ENCODE results near the gene TMEM95. TPM values are rescaled to one million over a fixed set of nuclear protein-coding genes. Genes with fewer than 3 reads are reported as not detected.

The TMEM95 gene
- total and polyA plus RNA-seq, 10 of the 15 experiments (the other 5 are each of a cell fraction or from before 2014, with no cell fraction given), result 0.05 to 0.28 TPM; not detected in 8

DNA sequence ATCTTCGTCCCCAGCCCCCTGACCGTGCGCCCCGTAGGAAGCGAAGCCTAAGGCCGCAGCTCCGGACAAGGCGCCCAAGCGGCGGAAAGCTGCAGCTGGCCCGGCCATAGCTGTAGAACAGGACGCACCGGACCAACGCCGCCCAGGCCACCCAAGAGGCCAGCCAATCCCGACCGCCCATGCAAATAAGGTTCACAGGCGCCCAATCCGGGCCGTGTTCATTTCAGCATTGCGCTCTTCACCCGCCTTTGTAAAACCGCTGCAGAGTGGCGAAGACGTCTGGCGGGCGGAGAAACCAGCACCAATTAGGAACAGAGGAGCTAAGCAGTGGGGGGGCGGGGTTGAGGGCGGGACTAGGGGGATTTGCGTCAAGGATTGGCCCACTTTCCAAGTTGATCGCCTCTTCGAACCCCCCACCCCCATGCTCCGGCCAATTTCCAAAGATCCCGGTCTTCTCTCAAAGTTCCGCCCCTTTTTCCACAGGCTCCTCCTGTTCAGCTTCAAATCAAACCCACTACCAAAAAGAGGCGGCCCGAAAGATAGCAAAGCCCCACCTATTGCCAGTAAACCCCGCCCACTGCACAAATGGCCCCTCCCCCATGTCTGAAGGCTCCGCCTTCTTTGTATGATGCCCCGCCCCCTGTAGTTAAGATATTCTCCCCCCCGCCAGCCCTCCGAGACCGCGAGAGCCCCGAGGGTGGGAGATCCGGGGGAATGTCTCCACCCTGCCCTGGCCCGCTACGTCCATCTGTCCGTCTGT lies 49.2 kb downstream of the TMEM95 start, which contains the start of gene TMEM256 (continued):
- TF ChIP-seq, protein P1, sequence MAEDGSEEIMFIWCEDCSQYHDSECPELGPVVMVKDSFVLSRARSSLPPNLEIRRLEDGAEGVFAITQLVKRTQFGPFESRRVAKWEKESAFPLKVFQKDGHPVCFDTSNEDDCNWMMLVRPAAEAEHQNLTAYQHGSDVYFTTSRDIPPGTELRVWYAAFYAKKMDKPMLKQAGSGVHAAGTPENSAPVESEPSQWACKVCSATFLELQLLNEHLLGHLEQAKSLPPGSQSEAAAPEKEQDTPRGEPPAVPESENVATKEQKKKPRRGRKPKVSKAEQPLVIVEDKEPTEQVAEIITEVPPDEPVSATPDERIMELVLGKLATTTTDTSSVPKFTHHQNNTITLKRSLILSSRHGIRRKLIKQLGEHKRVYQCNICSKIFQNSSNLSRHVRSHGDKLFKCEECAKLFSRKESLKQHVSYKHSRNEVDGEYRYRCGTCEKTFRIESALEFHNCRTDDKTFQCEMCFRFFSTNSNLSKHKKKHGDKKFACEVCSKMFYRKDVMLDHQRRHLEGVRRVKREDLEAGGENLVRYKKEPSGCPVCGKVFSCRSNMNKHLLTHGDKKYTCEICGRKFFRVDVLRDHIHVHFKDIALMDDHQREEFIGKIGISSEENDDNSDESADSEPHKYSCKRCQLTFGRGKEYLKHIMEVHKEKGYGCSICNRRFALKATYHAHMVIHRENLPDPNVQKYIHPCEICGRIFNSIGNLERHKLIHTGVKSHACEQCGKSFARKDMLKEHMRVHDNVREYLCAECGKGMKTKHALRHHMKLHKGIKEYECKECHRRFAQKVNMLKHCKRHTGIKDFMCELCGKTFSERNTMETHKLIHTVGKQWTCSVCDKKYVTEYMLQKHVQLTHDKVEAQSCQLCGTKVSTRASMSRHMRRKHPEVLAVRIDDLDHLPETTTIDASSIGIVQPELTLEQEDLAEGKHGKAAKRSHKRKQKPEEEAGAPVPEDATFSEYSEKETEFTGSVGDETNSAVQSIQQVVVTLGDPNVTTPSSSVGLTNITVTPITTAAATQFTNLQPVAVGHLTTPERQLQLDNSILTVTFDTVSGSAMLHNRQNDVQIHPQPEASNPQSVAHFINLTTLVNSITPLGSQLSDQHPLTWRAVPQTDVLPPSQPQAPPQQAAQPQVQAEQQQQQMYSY (CRISPR knock-in tag; IDR thresholded peaks at IDR 0.05), result no peak
- TF ChIP-seq CREB1 (IDR thresholded peaks at IDR 0.05; ENCODE audit: low read depth), result peak; percentile 80
- peak; percentile 89 for TF ChIP-seq RELB (IDR thresholded peaks at IDR 0.05; ENCODE audit: low read depth)
- 0 out of 4 replicates have a peak, but pooled peaks of 1 of the 2 experiments have one; percentile 8 for TF ChIP-seq BHLHE40 (IDR thresholded peaks at IDR 0.05; ENCODE audit: borderline replicate concordance in 1 of 2, low read depth in 2 of 2, low read length in 1 of 2)
- peak; percentile 68 for TF ChIP-seq SIN3A (IDR thresholded peaks at IDR 0.05; ENCODE audit: low read depth, low read length)
- TF ChIP-seq BACH1 (IDR thresholded peaks at IDR 0.05; ENCODE audit: borderline replicate concordance), result no peak
- peak; percentile 82 for TF ChIP-seq RUNX3 (IDR thresholded peaks at IDR 0.05; ENCODE audit: low read length)
- TF ChIP-seq ZNF622 (IDR thresholded peaks at IDR 0.05), result no peak
- TF ChIP-seq POU2F2 (IDR thresholded peaks at IDR 0.05; ENCODE audit: borderline replicate concordance, low read depth, low read length), result peak; percentile 99
- no peak for TF ChIP-seq KAT2A (conservative IDR thresholded peaks at IDR 0.05; ENCODE audit: control insufficient read depth, low read depth, low read length)
- peak; percentile 93 for TF ChIP-seq POLR2AphosphoS5 (IDR thresholded peaks at IDR 0.05; ENCODE audit: low read length)
- TF ChIP-seq RAD21 (IDR thresholded peaks at IDR 0.05; ENCODE audit: insufficient read depth, low read depth, low read length), result no peak
- TF ChIP-seq ATF2 (IDR thresholded peaks at IDR 0.05; ENCODE audit: low read length), result no peak
- TF ChIP-seq, protein P2, sequence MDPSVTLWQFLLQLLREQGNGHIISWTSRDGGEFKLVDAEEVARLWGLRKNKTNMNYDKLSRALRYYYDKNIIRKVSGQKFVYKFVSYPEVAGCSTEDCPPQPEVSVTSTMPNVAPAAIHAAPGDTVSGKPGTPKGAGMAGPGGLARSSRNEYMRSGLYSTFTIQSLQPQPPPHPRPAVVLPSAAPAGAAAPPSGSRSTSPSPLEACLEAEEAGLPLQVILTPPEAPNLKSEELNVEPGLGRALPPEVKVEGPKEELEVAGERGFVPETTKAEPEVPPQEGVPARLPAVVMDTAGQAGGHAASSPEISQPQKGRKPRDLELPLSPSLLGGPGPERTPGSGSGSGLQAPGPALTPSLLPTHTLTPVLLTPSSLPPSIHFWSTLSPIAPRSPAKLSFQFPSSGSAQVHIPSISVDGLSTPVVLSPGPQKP (IDR thresholded peaks at IDR 0.05; ENCODE audit: low read depth, low read length), result no peak; the same call in 1 of the 2 replicates
- TF ChIP-seq CBFB (IDR thresholded peaks at IDR 0.05; ENCODE audit: low read depth), result peak; percentile 46; the same call in 1 of the 2 replicates
- TF ChIP-seq CHD2 (IDR thresholded peaks at IDR 0.05; ENCODE audit: borderline replicate concordance, low read depth, low read length), result peak; percentile 88

Data from GM12878 (cell line).